HUES48 (cell line): ENCODE data around the gene LARP4B.

Experiments used
- H3K27ac ChIP-seq: one replicate; pipeline ENCODE4 v1.7.0; 2013; ENCODE audit warnings: low read depth, low read length, inconsistent platforms
- H3K27me3 ChIP-seq: 2 replicates; pipeline ENCODE4 v1.6.1; 2013; ENCODE audit warnings: mild to moderate bottlenecking, low read length; ENCODE audit not compliant: control insufficient read depth, insufficient read depth
- H3K36me3 ChIP-seq: 2 replicates; pipeline ENCODE4 v1.6.1; 2013; ENCODE audit warnings: low read length; ENCODE audit not compliant: control insufficient read depth, insufficient read depth
- H3K4me1 ChIP-seq: 2 replicates; pipeline ENCODE4 v1.6.1; 2013; ENCODE audit warnings: mild to moderate bottlenecking, low read length; ENCODE audit not compliant: control insufficient read depth, insufficient read depth
- H3K4me3 ChIP-seq: 2 replicates; pipeline ENCODE4 v1.5.1; 2013; ENCODE audit warnings: mild to moderate bottlenecking, low read depth, low read length
- H3K9ac ChIP-seq: 2 replicates; pipeline ENCODE4 v1.6.1; 2013; ENCODE audit warnings: mild to moderate bottlenecking, low read depth, low read length, moderate library complexity
- H3K9me3 ChIP-seq: 2 replicates; pipeline ENCODE4 v1.6.1; 2013; ENCODE audit warnings: low read length; ENCODE audit not compliant: control insufficient read depth, insufficient read depth

Gene LARP4B

GRCh38 chr10:824946-825345 is 106.6 kb downstream of the LARP4B start:
- H3K36me3 ChIP-seq: peaks cover 97% of the 10 kb centered on the region
- H3K4me3 ChIP-seq: no peak overlapping the region
- H3K27me3 ChIP-seq: no peaks in the 10 kb centered on the region
- H3K27ac ChIP-seq: no peak overlapping the region
- H3K9me3 ChIP-seq: no peaks in the 10 kb centered on the region
- H3K4me1 ChIP-seq: no peaks in the 10 kb centered on the region
- no peak overlapping the region for H3K9ac ChIP-seq

- H3K4me3 ChIP-seq: no peak overlapping the region
- H3K4me1 ChIP-seq: no peaks in the 10 kb centered on the region
- no peak overlapping the region for H3K27ac ChIP-seq
- H3K9me3 ChIP-seq: no peaks in the 10 kb centered on the region
- peaks cover 97% of the 10 kb centered on the region for H3K36me3 ChIP-seq
- no peak overlapping the region for H3K9ac ChIP-seq
- H3K27me3 ChIP-seq: no peaks in the 10 kb centered on the region
Observed at GRCh38 chr10:824497-824896, 107.0 kb downstream of the LARP4B start.

- Histone ChIP-seq H3K36me3 (peaks cover 97% of the 10 kb centered on the region), H3K4me1 (no peaks in the 10 kb centered on the region), H3K9ac (no peak overlapping the region), H3K27me3 (no peaks in the 10 kb centered on the region), H3K4me3 (no peak overlapping the region), H3K9me3 (no peaks in the 10 kb centered on the region), H3K27ac (no peak overlapping the region)
Observed at GRCh38 chr10:822661-823367, 108.7 kb downstream of the LARP4B start.

GRCh38 chr10:822197-822596 is 109.3 kb downstream of the LARP4B start:
- Histone ChIP-seq H3K27ac (no peak overlapping the region), H3K4me3 (no peak overlapping the region), H3K27me3 (no peaks in the 10 kb centered on the region)

GRCh38 chr10:821322-821721 is 110.2 kb downstream of the LARP4B start:
- Histone ChIP-seq H3K4me1 (no peaks in the 10 kb centered on the region), H3K9ac (no peak overlapping the region), H3K36me3 (peaks cover 100% of the 10 kb centered on the region), H3K27ac (no peak overlapping the region), H3K4me3 (no peak overlapping the region), H3K9me3 (no peaks in the 10 kb centered on the region), H3K27me3 (no peaks in the 10 kb centered on the region)

More at GRCh38 chr10:822197-822596, 109.3 kb downstream of the LARP4B start:
- H3K9ac ChIP-seq: no peak overlapping the region
- no peaks in the 10 kb centered on the region for H3K4me1 ChIP-seq
- H3K36me3 ChIP-seq: peaks cover 97% of the 10 kb centered on the region
- no peaks in the 10 kb centered on the region for H3K9me3 ChIP-seq

- H3K27me3 ChIP-seq: no peaks in the 10 kb centered on the region
- H3K4me1 ChIP-seq: no peaks in the 10 kb centered on the region
- no peaks in the 10 kb centered on the region for H3K9me3 ChIP-seq
- no peak overlapping the region for H3K27ac ChIP-seq
- H3K36me3 ChIP-seq: peaks cover 100% of the 10 kb centered on the region
- no peak overlapping the region for H3K4me3 ChIP-seq
- no peak overlapping the region for H3K9ac ChIP-seq
Observed at GRCh38 chr10:819816-820215, 111.7 kb downstream of the LARP4B start.

- Histone ChIP-seq H3K4me3 (no peak overlapping the region), H3K4me1 (no peaks in the 10 kb centered on the region), H3K27me3 (no peaks in the 10 kb centered on the region), H3K9ac (no peak overlapping the region), H3K27ac (no peak overlapping the region), H3K9me3 (no peaks in the 10 kb centered on the region), H3K36me3 (peaks cover 100% of the 10 kb centered on the region)
Observed at GRCh38 chr10:819326-819725, 112.2 kb downstream of the LARP4B start.

- peaks cover 99% of the 10 kb centered on the region for H3K36me3 ChIP-seq
- H3K27me3 ChIP-seq: no peaks in the 10 kb centered on the region
- H3K9me3 ChIP-seq: no peaks in the 10 kb centered on the region
- no peaks in the 10 kb centered on the region for H3K4me1 ChIP-seq
- no peak overlapping the region for H3K9ac ChIP-seq
- H3K27ac ChIP-seq: no peak overlapping the region
- H3K4me3 ChIP-seq: no peak overlapping the region
Observed at GRCh38 chr10:818526-819220, 112.8 kb downstream of the LARP4B start.

GRCh38 chr10:818010-818409 is 113.5 kb downstream of the LARP4B start:
- Histone ChIP-seq H3K36me3 (peaks cover 99% of the 10 kb centered on the region), H3K9ac (no peak overlapping the region), H3K4me3 (no peak overlapping the region), H3K27me3 (no peaks in the 10 kb centered on the region), H3K27ac (no peak overlapping the region), H3K4me1 (no peaks in the 10 kb centered on the region), H3K9me3 (no peaks in the 10 kb centered on the region)

- H3K4me1 ChIP-seq: no peaks in the 10 kb centered on the region
- no peaks in the 10 kb centered on the region for H3K27me3 ChIP-seq
- no peak overlapping the region for H3K4me3 ChIP-seq
- peaks cover 99% of the 10 kb centered on the region for H3K36me3 ChIP-seq
- H3K27ac ChIP-seq: no peak overlapping the region
- H3K9me3 ChIP-seq: no peaks in the 10 kb centered on the region
- no peak overlapping the region for H3K9ac ChIP-seq
Observed at GRCh38 chr10:817371-817770, 114.1 kb downstream of the LARP4B start.

- Histone ChIP-seq H3K4me1 (no peaks in the 10 kb centered on the region), H3K9me3 (no peaks in the 10 kb centered on the region), H3K27me3 (no peaks in the 10 kb centered on the region), H3K27ac (no peak overlapping the region), H3K4me3 (no peak overlapping the region), H3K36me3 (peaks cover 99% of the 10 kb centered on the region), H3K9ac (no peak overlapping the region)
Observed at GRCh38 chr10:816958-817357, 114.5 kb downstream of the LARP4B start.
